SU-DHL-6 (cell line): ENCODE data around the gene AADACL2.

ENCODE experiments used
- EZH2phosphoT487 ChIP-seq: fragments of 200-600 bp; sonication (generic), shearing (Covaris generic); conservative IDR thresholded peaks from 2 replicates; pipeline ENCODE4 v1.6.1; 2018; ENCODE audit warnings: mild to moderate bottlenecking, antibody characterized with exemption, low read length, moderate library complexity, mixed read lengths
- TF ChIP-seq, protein P1 (sequence below): fragments of 200-600 bp; sonication (generic); IDR thresholded peaks from one replicate; pipeline ENCODE4 v1.5.1; 2017; ENCODE audit warnings: antibody characterized with exemption, mild to moderate bottlenecking, low read length, moderate library complexity; ENCODE audit not compliant: insufficient read depth, poor library complexity, severe bottlenecking

GRCh38 chr3:151697496-151697895 lies 36.2 kb upstream of the AADACL2 start:
- TF ChIP-seq, protein P1, sequence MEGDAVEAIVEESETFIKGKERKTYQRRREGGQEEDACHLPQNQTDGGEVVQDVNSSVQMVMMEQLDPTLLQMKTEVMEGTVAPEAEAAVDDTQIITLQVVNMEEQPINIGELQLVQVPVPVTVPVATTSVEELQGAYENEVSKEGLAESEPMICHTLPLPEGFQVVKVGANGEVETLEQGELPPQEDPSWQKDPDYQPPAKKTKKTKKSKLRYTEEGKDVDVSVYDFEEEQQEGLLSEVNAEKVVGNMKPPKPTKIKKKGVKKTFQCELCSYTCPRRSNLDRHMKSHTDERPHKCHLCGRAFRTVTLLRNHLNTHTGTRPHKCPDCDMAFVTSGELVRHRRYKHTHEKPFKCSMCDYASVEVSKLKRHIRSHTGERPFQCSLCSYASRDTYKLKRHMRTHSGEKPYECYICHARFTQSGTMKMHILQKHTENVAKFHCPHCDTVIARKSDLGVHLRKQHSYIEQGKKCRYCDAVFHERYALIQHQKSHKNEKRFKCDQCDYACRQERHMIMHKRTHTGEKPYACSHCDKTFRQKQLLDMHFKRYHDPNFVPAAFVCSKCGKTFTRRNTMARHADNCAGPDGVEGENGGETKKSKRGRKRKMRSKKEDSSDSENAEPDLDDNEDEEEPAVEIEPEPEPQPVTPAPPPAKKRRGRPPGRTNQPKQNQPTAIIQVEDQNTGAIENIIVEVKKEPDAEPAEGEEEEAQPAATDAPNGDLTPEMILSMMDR: no peak
- TF ChIP-seq EZH2phosphoT487: no peak
